ENCODE results near the gene GRID1. TPM values are rescaled to one million over a fixed set of nuclear protein-coding genes. Genes with fewer than 3 reads are reported as not detected.

The GRID1 gene
- total RNA-seq, 1 donor from 2014 or later, result 0.75 TPM

- FAIRE-seq, result no peak
- Histone ChIP-seq H4K20me1 (ENCODE audit: insufficient read depth, low read length) (no peaks in the 10 kb centered on the region), H3K79me2 (ENCODE audit: insufficient read depth, low read length) (no peaks in the 10 kb centered on the region), H3K27me3 (ENCODE audit: insufficient read depth, low read length) (no peaks in the 10 kb centered on the region), H3K27ac (ENCODE audit: low read depth, low read length) (no peak overlapping the region), H3K4me2 (ENCODE audit: low read length) (no peak overlapping the region), H3K36me3 (ENCODE audit: insufficient read depth, low read length) (no peaks in the 10 kb centered on the region), H3K9ac (ENCODE audit: low read length) (no peak overlapping the region), H3K4me1 (ENCODE audit: insufficient read depth, low read length) (no peaks in the 10 kb centered on the region), H2AFZ (ENCODE audit: low read depth, low read length) (no peak overlapping the region), H3K4me3 (ENCODE audit: insufficient read depth, low read depth, low read length) (no peak overlapping the region), H3K9me3 (ENCODE audit: insufficient read depth, low read depth, low read length) (peaks cover 2% of the 10 kb centered on the region)
- peaks cover 19% of the 10 kb centered on the region for H3K27me3 Mint-ChIP-seq (ENCODE audit: low read depth, unreplicated experiment)
- H3K36me3 Mint-ChIP-seq (ENCODE audit: low read depth, unreplicated experiment), result no peaks in the 10 kb centered on the region
- H3K4me1 Mint-ChIP-seq (ENCODE audit: low read depth, unreplicated experiment), result no peaks in the 10 kb centered on the region
- no peak for TF ChIP-seq EZH2 (IDR thresholded peaks at IDR 0.05; ENCODE audit: insufficient read depth, low read length)
- TF ChIP-seq CTCF (IDR thresholded peaks at IDR 0.05; ENCODE audit: insufficient read depth, low read depth, low read length), result no peak
- H3K27ac Mint-ChIP-seq (ENCODE audit: unreplicated experiment), result no peak overlapping the region
- peaks cover 2% of the 10 kb centered on the region for H3K9me3 Mint-ChIP-seq (ENCODE audit: unreplicated experiment)
- DNase-seq (ENCODE audit: low read depth), result no peak
- H3K4me3 Mint-ChIP-seq (ENCODE audit: unreplicated experiment), result no peak overlapping the region
Measured at GRCh38 chr10:86102451-86102850, 264.1 kb downstream of the GRID1 start.

GRCh38 chr10:86102031-86102430, 264.6 kb downstream of the GRID1 start:
- Mint-ChIP-seq H3K4me3 (ENCODE audit: unreplicated experiment) (no peak overlapping the region), H3K4me1 (ENCODE audit: low read depth, unreplicated experiment) (no peaks in the 10 kb centered on the region)
- DNase-seq (ENCODE audit: low read depth), result no peak

More at GRCh38 chr10:86102031-86102430, 264.6 kb downstream of the GRID1 start:
- Histone ChIP-seq H3K4me2 (ENCODE audit: low read length) (no peak overlapping the region), H3K79me2 (ENCODE audit: insufficient read depth, low read length) (no peaks in the 10 kb centered on the region), H3K4me3 (ENCODE audit: insufficient read depth, low read depth, low read length) (no peak overlapping the region), H3K9ac (ENCODE audit: low read length) (no peak overlapping the region), H4K20me1 (ENCODE audit: insufficient read depth, low read length) (no peaks in the 10 kb centered on the region), H3K27ac (ENCODE audit: low read depth, low read length) (no peak overlapping the region), H3K9me3 (ENCODE audit: insufficient read depth, low read depth, low read length) (peaks cover under 1% of the 10 kb centered on the region), H3K27me3 (ENCODE audit: insufficient read depth, low read length) (no peaks in the 10 kb centered on the region), H3K4me1 (ENCODE audit: insufficient read depth, low read length) (no peaks in the 10 kb centered on the region), H3K36me3 (ENCODE audit: insufficient read depth, low read length) (no peaks in the 10 kb centered on the region), H2AFZ (ENCODE audit: low read depth, low read length) (no peak overlapping the region)
- TF ChIP-seq CTCF (IDR thresholded peaks at IDR 0.05; ENCODE audit: insufficient read depth, low read depth, low read length) (no peak), EZH2 (IDR thresholded peaks at IDR 0.05; ENCODE audit: insufficient read depth, low read length) (no peak)
- FAIRE-seq, result no peak
- peaks cover 2% of the 10 kb centered on the region for H3K9me3 Mint-ChIP-seq (ENCODE audit: unreplicated experiment)
- H3K36me3 Mint-ChIP-seq (ENCODE audit: low read depth, unreplicated experiment), result no peaks in the 10 kb centered on the region
- no peak overlapping the region for H3K27ac Mint-ChIP-seq (ENCODE audit: unreplicated experiment)
- peaks cover 16% of the 10 kb centered on the region for H3K27me3 Mint-ChIP-seq (ENCODE audit: low read depth, unreplicated experiment)
